HG03139 (cell line): ENCODE results near the gene DHCR24.

Experiments
- ATAC-seq: cut with Tn5 transposase; IDR thresholded peaks from one replicate; pipeline ENCODE4 v1.9.1; 2021; ENCODE audit not compliant: unreplicated experiment

The DHCR24 gene

DNA sequence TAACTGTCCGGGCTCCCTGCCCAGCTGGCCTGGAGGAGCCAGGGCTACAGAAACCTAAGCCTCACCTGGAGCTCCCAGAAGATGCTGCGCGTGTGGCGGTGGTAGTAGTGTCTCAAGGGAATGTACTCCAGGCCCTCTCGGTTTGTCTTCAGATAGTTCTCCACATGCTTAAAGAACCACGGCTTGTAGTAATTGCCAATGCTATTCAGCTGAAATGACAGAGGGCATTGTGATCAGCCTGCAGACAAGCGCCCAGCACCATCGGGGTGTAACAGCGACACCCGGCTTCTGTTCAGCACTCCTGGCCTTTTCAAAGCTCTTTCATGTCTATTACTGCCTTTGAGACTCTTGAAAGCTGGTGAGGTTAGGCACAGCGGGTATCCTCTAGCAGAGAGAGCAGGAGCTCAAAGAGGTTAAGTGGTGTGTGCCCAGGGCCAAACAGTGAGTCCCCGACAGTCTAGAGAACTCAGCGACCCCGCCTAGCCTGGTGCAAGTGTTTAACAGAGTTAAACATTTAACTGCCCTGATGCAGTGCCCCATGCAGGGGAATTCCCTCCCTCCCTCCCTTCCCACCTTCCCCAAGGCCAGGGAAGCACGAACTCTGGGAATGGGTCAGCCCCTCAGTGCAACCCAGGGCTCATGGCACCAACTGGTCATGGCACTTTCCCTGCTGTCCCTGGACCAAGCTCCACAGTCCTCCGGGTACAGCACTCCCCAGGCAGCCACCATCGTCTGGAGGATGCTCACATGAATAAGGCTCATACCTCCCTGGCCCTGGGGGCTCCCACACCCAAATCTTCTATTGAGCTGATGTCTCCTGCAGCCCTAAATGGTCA lies 21.5 kb downstream of the DHCR24 start:
- no peak for ATAC-seq

DNA sequence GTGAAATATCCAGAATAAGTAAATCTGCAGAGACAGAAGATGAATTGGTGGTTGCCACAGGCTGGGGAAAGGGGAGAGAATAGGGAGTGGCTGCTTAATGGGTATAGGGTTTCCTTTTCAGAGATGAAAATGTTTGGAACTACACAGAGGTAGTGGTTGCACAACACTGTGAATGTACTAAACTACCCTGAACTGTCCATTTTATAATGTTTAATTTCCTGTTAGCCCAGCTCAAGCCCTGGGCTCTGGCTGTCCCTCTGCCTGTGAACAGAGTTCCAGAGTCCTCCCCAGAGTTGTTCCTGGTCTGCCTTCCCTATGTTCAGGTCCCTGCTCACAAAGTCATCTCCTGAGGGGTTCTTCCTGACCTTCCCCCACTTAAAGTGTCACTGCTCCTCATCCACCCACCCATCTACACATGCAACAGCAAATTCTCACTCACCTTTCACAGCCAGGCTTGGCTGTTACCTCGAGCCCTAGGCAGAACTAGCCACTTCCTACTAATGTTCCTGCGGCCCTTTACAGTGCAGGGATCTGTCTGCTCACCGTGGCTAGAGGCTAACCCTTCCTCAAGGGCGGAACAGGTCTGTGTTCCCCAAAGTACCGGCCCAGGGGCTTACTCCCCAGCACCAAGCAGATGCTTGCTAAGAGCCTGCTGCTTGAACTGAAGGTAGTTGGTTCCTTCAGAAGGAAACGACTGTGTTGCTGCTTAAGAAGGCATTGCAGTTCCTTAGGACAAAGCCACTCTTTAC lies 22.4 kb downstream of the DHCR24 start:
- ATAC-seq: no peak

DNA sequence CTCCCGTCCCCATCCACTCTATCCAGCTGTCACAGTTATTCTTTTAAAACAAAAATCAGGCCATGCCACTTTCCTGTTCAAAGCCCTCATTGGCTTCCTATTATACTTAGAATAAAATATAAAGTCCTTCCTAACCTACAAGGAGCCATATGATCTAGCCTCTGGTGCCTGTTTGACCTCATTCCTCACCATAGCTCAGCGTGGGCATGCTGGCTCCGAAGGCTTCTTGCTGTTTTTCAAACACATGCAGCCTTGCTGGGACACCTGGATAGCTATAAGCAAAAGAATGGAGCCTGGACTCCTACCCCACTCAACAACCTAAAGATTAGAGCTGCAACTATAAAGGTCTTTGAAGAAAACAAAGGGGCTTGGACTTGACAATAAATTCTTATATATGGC lies 23.7 kb downstream of the DHCR24 start:
- ATAC-seq: no peak

DNA sequence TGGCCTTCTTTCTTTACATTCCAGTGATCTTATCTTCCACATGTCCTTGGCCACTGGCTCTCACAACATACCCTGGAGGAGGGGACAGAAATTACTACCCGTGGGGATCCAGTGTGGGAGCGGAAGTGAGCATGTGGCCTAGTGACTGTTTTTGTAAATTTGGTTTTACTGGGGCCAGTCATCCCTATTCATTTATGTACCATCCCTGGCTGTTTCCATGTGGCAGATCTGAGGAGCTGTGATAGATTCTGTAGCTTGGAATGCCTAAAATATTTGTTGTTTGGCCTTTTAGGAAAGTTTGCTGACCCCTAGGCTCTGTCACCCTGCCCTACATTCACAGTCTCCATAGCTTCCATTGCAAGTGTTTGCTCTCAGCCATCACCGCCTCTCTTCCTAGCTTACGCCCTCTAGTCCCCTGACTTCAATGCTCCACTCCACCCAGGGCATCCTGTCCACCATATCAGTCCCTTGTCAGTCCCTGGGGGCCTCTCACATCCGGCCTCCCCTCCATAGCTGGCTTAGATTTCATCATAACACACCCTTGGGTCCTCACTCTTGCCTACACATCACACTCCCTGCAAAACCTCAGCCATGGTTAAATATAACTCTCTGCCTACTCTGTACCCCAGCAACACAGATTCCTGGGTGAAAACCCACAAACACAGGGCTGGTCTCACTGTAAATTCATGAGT lies 25.8 kb downstream of the DHCR24 start:
- ATAC-seq: no peak

DNA sequence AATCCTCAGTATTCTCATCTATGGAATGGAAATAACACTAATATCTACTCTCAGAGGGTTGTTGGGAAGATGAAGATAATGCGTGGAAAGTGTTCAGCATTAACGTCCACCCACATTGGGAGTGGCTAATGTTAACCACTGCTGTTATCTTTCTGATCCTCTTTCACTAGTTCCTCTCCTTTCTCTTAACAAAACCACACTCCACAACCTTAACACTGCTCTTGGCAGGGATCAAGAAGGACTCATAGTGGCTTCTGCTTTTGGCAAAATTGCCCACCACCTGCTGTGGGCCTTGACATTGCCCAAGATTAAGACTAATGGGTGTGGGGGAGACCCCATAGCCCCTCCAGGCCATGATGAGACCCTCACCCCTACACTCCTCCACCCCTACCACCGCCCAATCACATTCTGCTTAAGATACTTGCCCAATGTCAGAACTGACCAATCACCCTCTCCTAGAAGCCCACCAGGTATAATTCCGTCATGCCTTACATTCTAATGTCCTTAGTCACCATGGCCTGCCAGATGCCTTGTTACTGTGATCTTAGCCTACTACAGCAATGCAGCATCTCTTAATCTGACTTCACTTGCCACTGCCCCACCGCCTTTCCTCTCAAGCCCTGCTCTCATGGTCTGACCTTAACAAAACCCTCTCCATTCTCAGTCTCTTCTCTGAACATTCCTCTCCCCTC lies 27.1 kb downstream of the DHCR24 start:
- no peak for ATAC-seq

DNA sequence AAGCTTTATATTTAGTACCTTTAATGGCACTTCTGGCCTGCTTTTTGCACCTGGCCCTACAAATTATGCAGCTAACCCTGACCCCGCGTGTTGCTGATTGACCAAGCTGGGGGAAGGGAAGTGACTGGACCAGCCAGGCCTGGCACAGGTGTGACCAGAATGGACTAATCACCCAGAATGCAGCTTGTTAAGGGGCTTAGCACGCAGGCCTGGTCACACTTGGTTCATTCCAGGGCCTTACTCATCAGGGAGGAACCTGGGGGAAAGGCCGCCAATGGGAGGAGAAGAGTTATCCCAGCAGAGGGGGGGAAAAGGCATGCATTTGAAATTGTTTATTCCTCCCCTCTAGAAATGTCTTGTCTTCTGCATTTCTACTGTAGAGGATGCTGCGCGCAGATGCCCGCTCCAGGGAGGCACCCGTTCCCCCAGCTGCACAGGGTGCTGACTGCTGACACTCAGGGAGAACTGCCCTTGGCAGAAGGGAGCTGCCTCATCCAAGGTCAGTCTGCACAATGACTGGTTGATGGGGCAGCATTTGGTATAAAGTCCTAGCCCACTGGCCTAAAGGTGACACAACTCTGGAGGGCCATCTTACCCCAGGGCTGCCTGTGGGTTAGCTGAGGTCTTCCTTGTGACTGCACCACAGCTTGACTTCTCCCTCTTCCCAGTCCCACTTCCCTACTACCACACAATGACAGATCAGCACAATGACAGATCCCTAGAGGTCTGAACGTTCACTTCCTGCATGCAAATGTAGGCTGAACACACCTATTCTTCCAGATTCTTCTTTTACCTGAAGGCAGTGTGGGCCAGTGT lies 29.0 kb downstream of the DHCR24 start:
- no peak for ATAC-seq

DNA sequence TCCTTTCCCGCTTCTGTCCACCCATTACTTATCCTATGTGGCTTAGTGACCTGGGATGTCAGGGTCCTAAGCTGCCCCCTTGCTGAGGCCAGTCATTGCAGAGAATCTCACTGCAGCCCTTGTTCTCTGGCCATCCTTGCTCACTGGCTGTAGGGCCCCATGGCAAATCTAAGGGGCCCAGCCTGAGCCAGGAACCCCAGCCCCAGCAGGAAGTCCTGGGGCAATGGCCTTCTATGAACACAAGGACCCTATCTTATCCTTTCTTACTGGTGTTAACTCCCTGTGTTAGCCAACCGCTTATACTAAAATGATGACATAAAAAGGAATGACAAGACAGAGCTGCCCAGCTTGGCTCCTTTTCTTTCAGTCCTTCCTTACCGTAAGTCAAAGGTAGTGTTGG lies 29.9 kb downstream of the DHCR24 start:
- ATAC-seq: no peak

DNA sequence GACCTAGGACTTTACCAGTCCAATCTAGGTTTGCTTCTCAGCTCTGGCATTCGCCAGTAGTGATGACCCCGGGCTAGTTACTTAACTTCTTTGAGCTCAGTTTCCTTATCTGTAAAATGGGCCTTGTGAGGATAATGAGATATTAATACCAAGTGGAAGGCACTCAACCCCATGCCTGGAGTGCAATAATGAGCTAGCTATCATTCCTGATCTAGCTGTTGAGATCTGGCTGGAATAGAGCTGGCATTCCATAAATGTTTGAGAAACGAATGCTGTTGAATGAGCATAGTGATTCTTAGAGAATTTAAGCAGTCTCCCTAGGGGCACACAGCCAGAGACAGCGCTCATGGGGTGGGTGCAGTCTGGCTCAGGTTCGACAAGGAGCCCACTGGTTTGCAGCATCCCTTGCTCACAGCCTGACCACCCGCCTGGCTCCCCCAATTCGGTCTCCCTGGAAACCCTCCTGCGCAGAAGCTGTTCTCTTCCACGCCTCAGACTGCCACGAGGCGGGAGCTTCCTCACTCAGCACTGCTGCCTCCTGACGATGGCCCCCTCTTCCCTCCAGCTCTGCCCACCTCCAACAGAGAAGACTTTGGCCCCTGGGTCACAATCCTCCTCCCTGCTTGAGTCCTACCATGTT lies 32.5 kb downstream of the DHCR24 start:
- no peak for ATAC-seq

DNA sequence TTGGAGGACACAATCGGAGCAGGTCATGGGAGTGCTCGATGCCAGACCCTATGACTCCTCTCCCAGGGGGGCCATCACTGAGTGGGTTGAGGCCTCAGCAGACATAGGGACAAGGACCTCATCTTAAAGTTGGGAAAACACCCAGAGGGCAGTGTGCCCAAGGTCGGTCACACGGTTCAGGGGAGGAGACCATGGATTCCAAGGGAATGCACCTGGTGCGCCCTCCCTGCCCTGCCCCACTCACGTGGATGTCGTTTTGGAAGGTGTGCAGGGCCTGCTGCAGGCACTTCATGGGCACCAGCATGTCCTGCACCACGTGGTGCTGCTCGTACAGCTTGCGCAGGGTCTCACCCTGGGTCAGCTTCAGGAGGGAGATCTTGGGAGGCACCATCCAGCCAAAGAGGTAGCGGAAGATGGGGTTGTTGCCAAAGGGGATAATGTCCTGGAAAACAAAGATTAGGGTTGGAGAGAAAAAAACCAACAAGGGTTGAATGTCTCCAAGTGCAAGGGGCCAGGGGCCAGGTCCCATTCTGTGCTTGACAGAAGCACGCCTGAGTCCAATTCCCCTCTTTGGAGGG lies 33.1 kb downstream of the DHCR24 start:
- no peak for ATAC-seq

DNA sequence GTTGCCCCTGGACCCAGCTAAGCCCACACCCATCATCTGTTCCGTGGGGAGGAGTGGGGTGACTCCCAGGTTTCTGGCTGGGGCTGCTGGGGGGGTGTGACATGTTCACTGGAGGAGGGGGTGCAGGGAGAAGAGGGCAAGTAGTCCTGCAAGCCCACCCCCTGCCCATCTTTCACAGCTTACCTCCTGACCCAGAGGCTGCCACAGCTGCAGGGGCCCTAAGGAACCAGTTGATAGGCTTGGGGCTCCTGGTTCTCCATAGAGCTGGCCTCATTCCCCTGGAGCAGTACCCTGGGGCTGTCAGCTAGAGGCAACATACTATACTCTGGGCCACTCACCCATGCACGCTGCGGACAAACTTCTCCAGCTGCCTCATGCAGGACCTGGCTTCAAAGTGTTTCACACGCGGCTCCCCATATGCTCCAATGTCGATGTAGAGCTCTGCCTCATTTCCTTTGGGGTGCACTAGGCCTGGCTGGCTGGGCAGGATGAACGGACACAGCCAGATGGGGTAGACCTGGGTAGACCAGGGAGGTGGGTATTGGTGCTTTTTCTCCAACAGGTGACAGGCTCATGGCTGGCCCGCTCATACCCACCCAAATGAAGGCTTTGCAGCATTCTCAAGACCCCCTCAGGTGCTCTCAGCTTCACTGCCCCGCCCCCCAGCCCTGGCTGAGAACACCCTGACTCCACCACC lies 33.8 kb downstream of the DHCR24 start:
- no peak for ATAC-seq

DNA sequence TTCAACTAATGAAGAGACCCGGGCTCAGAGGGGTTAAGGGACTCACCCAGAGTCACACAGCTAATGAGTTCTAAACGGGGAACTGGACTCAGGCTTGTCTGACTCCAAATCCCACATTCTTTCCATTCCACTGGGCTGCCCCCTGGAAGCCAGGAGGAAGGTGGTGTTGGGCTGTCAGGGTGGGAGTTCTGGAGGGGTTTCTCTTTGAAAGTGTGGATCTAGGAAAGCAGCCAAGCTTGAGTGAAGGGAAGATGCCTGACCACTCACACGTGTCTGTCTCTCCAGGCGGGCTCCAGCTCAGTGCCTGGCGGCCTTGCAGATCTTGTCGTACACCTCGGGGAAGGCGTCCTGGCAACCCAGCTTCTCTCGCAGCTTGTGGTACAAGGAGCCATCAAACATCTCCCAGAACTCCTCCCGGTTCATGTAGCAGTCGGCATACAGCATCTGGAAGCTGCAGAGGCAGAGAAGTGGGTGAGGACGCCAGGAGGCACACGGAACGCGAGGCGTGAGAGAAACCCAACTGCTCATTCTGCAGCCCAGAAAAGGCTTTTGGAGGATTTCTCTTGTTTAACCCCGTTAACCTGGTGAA lies 35.0 kb downstream of the DHCR24 start:
- ATAC-seq: no peak

DNA sequence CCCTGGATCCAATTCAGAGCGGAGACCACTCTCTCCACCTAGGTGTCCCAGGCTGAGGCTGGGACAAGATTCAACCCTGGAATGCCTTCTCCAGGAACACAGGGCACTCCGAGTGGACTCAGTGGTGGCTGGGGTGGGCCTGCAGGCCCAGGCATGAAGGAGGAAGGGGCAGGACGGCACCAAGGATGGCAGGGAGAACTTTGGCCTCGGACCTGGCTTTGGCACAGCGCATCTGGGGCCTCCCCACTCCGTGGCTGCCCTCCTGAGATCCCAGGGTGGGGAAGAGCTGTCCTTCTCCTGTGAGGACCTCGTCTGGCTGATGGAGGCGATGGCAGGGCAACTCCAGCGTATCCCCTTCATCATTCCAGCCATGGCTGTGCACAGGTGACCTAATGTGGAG lies 35.6 kb downstream of the DHCR24 start:
- ATAC-seq: no peak

DNA sequence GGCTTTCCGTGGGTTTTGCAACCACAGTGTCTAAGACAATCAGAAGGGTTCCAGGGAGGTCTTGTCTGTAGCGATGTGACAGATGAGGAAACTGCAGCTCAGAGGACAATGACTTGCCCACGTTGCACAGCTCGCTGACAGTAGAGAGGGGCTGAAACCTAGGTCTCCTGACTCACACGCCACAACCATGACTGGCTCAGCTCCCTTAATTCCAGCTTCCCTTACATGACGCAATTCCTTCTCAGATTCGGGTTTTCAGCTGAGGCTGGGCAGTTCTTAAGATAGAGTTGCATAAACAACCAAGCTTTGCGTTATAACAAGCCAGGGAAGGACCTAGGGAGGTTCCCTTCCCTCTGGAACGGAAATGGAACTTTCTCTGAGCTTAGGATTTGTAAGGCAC lies 36.3 kb downstream of the DHCR24 start:
- no peak for ATAC-seq

DNA sequence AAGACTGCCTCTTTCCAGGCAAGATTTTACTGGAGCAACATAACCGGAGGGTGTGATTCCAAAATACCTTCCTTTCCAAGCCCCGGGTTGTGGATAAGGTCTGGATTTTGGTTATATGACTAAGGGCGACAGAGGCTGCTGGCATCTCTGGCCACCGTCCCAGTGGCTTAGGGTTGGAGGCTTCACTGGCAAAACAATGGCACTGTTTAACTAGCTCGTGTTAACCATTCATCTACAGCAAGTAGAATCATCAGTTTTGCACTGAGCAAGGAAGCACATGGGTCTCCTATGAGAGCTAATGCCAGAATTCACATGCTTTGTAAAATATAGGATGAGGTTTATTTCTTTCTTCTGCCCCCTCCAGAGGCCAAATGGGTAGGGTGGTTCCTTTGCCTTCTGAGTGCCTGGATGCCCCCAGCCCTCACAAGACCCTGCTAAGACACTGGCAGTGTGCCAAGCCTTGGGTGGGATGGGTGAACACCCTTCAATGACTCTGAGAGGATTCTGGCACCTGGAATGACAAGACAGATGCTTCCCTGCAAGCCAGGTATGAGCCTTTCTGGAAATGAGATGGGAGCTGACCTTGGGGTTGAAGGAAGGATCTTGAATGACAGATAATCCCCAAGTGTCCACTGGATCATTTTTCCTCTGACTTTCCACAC lies 36.8 kb downstream of the DHCR24 start:
- ATAC-seq: no peak

DNA sequence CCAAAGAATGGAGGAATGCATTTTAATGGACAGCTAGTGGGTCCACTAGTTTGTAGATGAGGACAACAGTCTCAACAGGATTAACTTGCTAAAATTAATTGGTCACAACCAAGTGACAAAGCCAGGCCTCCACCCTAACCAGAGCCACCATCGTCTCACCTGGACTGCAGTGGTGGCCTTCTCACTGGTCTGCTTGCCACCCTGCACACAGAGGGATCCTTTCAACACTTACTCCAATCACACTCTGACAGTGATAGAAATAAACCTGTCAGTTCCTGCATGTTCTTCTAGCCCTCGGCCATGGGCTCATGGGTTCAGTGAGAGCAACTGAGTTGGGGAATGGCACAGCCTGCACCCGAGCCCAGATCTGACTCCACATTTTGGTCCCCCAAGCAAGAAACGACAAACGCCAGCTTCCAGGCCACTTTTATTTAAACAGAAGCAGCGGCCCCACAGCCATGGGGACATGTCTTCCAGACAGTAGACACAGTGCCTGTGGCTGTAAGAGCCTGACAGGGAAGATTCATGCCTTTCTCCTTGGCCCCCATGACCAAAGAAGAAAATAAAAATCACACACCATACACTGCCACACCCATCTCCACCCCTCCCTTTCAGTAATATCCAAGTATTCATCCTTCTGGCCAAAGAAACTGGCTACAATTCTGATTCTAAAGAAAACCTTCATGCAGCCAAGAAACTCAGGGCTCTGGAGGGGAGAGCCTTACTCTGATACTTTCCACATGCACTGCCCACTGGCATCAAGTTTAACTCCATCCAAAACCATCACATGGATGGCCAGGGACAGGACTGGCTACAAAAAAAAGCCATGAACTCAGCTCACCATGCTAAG lies 37.6 kb downstream of the DHCR24 start:
- no peak for ATAC-seq

DNA sequence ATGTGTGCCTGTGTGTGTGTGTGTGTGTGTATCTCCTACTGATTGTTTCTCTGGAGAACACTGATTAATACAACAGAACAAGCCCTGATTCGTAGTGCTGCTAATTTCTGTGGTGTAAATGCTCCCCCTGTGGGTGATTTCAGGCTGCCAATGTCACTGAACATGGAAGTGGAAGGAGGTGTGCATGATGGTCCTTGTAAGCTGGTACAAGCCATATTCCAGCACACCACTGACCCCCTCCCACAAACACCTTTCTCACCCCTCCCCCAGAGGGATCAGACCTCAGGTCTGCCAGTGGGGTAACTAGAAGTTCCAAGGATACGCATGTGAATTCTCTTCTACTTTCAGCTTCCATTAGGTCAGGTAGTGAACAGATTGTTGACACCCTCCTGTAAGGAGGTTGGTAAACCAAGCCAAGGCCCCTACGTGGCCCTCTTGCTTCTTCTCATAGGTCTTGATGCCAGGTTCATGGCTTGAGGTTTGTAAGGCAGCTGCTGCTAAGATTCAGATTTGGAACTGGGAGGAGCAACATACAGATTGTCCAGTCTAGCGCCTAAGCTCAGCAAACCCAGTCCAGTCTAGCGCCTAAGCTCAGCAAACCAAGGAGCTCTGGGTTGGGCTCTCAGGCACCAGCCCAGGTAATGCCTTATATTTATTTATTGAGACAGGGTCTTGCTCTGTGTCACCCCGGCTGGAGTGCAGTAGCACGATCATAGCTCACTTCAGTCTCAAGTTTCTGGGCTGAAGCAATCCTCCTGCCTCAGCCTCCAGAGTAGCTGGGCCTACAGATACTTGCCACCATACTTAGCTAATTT lies 38.7 kb downstream of the DHCR24 start:
- no peak for ATAC-seq
